GM12892 (cell line): ENCODE measurements around the gene CD81.

Experiments used
- POLR2A ChIP-seq: IDR thresholded peaks from 2 replicates; pipeline ENCODE4 v1.6.1; 2011; ENCODE audit warnings: low read depth, low read length, control low read depth
- POLR2AphosphoS5 ChIP-seq: IDR thresholded peaks from 2 replicates; pipeline ENCODE4 v1.6.1; 2011; ENCODE audit warnings: low read depth, low read length, control low read depth
- TAF1 ChIP-seq: IDR thresholded peaks from 2 replicates; pipeline ENCODE4 v1.6.1; 2011; ENCODE audit warnings: low read depth, mild to moderate bottlenecking, control low read depth, low read length, borderline replicate concordance

GRCh38 chr11:2399488-2400068 is 22.5 kb downstream of the CD81 start:
- no peak for TF ChIP-seq POLR2AphosphoS5
- no peak for TF ChIP-seq POLR2A
- no peak for TF ChIP-seq TAF1
